HG03432 (cell line): Measurements from ENCODE around the gene EFCC1.
A peak's percentile ranks its signal among the peaks of the same experiment; 100 is the strongest.
"Not testable (repeated sequence)": the region's sequence is repeated elsewhere in the genome, so short reads cannot be mapped to it uniquely, and the experiment has no call there.

ENCODE experiments used
- ATAC-seq: cut with Tn5 transposase; IDR thresholded peaks from one replicate; pipeline ENCODE4 v1.9.1; 2021; ENCODE audit warnings: mild to moderate bottlenecking, moderate library complexity; ENCODE audit not compliant: unreplicated experiment

The EFCC1 gene

DNA sequence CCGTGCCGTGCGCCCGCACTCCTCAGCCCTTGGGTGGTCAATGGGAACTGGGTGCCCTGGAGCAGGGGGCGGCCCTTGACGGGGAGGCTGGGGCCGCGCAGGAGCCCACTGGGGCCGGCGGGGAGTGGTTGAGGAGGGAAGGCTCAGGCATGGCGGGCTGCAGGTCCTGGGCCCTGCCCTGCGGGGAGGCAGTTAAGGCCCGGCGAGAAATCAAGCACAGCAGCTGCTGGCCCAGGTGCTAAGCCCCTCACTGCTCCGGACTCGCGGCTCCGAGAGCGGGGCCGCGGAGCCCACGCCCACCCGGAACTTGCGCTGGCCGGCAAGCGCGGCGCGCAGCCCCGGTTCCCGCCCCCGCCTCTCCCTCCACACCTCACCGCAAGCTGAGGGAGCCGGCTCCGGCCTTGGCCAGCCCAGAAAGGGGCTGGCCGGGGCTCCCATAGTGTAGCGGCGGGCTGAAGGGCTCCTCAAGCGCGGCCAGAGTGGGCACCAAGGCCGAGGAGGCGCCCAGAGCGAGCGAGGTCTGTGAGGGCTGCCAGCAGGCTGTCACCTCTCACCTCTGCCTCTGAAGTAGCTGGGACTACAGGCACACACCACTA is 67.3 kb downstream of the EFCC1 start:
- ATAC-seq = no peak

DNA sequence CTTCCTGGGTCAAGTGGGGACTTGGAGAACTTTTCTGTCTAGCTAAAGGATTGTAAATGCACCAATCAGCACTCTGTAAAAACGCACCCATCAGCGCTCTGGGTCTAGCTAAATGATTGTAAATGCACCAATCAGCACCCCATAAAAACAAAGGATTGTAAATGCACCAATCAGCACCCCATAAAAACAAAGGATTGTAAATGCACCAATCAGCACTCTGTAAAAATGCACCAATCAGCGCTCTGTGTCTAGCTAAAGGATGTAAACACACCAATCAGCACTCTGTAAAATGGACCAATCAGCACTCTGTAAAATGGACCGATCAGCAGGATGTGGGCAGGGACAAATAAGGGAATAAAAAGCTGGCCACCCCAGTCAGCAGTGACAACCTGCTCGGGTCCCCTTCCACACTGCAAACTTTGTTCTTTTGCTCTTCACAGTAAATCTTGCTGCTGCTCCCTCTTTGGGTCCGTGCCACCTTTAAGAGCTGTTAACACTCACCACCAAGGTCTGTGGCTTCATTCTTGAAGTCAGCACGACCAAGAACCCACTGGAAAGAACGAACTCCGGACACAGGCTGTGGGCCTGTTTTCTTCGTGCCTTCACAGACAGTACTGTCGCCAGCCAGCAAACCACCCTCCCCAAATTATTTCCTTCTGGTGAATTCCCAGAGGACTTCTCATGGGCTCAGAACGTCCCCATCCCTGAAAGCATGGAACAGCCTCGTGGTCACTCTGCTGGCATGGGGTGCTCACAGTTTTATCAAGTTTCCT is 68.4 kb downstream of the EFCC1 start:
- ATAC-seq = not testable (repeated sequence)

DNA sequence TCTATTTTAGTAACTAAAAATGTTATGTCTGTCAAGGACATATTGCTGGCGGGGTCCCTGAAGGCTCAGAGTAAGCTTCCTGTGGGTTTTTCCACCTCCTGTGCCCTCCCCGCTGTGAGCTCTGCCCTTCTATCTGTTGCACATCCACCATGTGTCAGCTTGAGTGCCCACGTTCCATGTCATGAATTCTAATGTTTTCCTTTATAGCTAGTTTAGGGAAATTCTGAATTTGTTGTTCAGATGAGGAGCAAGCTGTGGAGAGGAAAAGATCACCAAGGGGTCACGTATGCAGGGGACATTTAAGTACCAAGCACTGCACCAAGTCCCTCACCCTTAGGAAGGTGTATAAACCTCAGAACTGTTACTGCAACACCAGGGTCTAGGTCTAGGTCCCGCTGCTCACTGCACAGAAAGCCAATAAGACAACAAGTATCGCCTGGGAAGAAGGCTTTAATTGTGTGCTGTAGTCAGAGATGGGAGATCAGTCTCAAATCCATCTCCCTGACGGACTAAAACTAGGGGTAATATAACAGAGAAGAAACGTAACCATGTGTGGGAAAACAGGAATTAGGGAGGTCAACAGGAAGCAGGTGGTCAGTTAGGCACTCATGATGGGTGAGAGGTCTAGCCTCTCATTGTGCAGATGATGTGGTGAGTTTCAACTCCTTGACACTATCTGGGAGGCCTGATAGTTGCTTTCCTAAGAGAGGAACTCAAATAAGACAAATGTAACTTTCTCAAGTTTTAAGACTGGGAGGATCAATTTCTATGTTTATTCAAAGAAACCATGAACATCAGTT is 69.2 kb downstream of the EFCC1 start:
- no peak for ATAC-seq

DNA sequence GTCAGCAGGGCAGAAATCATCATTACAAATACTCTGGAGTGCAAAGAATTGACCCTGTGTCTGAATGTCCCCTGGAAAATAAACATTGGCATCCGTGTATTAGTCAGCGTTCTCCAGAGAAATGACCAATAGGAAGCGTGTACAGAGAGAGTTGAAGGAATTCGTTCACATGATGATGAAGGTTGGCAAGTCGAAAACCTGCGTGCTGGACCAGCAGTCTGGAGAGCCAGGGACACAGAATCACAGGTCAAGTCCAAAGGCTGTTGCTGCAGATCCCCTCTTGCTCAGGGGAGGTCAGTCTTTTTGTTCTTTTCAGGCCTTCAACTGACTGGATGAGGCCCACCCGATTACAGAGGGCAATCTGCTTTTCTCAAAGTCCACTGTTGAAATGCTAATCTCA is 76.1 kb downstream of the EFCC1 start:
- no peak for ATAC-seq

DNA sequence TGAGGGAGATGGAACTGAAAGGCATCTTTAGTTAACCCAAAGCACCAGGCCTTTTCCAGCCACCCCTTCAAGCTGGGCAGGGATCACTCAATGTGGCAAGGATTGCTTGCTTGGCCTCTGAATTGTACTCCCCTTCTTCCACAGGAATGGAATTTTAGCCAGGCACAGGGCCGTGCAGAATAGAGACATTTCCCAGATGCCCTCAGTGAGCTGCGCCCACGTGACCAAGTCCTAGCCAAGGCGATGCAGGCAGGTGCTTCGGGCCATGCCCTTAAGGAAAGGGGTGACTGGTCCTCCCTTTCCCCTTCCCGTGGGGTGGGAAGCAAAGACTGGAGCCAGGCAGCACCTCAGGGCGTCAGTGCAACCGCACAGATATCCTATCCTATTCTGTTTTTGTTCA is 77.4 kb downstream of the EFCC1 start:
- no peak for ATAC-seq

DNA sequence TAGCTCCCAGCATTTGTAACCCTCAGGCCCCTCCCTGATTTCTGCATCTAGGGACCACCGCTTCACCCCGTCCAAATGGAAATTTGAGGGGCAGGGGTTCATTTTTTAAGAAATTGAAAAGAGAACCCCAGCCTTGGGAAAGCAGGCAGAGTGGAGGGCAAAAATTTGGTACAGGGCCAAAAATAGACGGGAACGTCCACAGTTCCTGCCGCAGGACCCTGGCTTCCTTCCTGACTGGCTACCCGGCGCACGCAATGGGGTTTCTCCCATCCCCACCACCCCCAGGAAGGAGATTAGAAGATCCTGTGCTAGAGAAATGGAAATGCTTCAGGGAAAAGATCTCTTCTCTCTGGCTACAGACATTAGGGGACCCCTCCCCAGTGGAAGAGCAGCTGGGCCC is 80.4 kb downstream of the EFCC1 start:
- ATAC-seq = no peak

DNA sequence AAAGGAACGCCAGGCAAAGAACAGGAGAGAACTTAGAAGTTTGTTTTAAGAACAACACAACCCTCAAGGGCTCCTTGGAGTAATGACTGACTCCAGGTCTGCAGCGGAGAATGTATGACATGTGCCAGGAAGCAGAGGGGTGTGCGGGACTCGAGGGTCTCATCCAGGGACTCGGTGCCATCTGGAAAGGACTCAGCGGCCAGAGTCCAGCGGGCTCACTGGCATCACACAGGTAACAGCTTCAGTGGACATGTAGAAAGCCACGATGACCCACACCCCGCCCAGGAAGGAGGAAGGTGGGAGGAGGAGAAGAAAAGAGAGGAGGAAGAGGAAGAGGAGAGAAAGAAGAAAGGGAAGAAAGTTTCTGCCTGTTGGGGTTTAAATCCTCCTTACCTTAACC is 80.9 kb downstream of the EFCC1 start:
- ATAC-seq = no peak

DNA sequence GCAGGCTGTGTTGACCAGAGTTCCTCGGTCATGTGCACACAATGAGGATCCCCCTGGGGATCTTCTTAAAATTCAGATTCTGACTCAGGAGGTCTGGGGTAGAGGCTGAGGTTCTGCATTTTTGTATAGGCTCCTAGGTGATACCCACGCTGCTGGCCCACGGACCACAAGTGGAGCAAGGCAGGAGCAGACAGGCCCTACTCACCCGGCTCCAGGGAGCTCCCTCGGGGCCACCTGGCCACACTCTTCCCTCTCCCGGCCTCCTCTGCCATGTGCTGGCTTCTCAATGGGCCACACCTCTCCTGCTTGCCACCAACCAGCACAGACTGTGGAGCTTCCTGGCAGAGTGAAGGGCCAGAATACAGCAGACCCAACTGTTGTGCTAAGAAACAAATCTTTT is 83.4 kb downstream of the EFCC1 start:
- no peak for ATAC-seq

DNA sequence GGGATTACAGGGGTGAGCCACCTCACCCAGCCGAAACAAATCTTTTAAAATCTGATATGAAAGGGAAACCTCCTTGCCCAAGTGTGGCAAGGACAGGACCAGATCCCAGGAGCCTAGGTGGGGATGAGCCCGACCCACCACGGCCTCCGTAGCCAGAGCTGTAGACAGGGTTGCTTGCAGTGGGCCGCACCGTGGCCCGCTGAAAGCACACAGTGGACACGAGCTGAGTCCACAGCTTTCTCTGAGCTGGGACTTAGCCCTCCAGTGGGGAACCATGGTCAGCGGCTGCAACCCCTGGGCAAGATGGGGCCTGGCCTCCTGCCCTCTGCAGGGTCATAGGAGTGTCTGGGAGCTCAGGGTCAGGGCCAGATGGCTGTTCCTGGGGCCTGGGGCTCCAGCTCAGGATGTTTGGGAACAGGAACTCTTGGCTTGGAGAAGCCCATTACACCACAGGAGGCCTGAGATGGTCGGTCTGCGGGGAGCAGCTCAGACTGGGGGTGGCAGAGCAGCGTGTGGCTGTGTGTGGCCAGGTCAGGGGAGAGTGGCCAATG is 84.1 kb downstream of the EFCC1 start:
- no peak for ATAC-seq

DNA sequence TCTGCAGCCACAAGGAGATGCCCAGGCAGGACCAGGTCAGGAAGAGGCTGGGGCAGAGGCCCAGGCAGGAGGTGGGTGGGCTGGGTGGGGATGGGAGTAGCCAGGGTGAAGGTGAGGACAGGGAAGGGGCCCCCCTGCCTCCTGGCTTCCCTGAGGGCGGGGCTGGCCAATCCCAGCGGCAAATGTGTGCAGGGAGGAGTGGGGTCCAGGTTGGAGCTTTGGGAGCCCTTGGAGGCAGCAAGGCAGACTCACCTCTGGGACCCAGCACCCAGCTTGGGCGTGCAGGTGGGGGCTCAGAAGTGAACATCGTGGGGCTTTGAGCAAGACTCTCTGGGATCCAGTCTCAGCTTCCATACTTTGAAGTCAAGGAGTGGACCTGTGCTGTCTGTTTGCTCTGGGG is 84.7 kb downstream of the EFCC1 start:
- no peak for ATAC-seq

DNA sequence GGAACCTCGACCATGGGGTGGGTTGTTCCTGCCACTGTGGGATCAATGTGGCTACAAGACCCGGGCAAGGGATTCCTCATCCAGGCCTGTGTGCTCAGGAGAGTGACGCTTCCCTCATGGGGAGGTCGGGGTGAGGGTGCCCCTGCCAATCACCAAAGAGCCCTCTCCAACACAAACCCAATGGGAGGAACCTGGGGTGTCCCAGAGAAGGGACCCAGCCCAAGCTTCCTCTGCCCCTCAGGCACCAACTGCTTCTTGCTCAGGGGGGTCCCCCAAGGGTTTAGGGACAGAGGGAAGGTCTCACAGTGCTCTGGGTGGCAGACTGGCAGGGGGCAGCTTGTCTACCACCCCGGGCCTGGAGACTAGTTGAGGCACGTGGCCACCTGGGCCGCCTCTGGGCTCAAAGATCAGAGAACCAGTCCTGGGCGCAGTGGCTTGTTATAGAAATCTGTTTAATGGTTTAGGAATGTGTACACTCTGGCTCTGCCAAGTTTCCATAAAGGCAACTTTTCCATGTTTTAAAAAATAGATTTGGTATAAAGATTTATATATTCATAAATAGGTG is 86.1 kb downstream of the EFCC1 start:
- ATAC-seq = no peak

DNA sequence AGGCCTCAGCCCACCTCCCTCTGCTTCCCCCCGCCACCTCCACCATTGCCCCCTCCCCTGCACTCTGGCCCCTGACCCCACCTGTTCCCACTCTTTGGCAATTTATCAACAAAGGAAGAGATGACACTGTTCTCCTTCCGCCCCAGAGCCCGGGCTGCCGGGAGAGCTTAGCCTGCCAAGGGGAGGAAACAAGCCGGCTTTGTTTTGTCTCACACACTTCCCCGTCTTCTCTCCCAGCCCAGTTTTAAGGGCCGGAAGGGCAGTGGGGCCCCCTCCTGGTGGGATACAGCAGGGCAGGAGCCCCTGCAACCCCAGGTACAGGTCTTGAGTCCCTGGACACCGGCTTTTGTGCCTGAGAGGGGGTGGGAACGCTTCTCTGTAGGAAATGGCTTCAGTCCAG is 86.8 kb downstream of the EFCC1 start:
- peak; percentile 61 for ATAC-seq

DNA sequence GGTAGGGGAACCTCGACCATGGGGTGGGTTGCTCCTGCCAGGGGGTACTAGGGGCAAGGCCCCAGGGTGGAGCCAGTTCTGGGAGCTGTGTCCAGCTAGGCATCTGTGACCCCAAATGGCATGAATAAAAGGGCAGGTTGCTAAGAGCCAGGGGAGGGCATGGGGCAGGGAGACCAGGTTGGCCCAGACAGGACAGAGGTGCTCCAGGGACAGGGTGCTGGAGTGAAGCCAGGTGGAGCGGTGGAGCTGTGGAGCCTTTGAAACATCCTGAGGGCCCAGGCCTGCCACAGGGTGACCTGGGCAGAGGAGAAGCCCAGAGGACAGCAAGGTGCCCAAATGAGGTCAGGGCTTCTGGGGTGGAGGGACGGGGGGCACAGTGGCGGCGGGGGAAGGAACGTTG is 87.2 kb downstream of the EFCC1 start:
- ATAC-seq = not testable (repeated sequence)
